ENCODE measurements around the gene CA10.

DNA sequence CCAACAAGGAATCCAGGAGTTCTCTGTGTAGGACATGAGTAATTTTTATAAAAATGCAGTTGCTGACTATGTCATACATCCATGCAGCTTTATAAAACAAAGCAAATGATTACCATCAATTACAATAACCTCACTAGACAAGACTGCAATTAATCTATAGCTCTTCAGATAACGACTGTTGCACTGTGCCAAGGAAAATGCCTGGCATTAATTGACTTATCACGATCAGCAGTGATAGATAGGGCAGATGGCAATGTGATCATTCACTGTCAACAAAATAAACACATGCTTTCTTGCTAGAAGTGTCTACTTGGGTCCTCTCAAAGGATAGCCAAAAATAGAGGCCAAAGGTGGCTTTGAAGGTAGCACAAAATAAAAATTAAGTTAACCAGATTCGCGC lies 415.0 kb downstream of the CA10 start:
- TF ChIP-seq, protein P1, sequence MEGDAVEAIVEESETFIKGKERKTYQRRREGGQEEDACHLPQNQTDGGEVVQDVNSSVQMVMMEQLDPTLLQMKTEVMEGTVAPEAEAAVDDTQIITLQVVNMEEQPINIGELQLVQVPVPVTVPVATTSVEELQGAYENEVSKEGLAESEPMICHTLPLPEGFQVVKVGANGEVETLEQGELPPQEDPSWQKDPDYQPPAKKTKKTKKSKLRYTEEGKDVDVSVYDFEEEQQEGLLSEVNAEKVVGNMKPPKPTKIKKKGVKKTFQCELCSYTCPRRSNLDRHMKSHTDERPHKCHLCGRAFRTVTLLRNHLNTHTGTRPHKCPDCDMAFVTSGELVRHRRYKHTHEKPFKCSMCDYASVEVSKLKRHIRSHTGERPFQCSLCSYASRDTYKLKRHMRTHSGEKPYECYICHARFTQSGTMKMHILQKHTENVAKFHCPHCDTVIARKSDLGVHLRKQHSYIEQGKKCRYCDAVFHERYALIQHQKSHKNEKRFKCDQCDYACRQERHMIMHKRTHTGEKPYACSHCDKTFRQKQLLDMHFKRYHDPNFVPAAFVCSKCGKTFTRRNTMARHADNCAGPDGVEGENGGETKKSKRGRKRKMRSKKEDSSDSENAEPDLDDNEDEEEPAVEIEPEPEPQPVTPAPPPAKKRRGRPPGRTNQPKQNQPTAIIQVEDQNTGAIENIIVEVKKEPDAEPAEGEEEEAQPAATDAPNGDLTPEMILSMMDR (IDR thresholded peaks at IDR 0.05; ENCODE audit: insufficient read depth, low read length), result no peak
- TF ChIP-seq POLR2AphosphoS5 (IDR thresholded peaks at IDR 0.05; ENCODE audit: low read depth), result no peak
- TF ChIP-seq, protein P2, sequence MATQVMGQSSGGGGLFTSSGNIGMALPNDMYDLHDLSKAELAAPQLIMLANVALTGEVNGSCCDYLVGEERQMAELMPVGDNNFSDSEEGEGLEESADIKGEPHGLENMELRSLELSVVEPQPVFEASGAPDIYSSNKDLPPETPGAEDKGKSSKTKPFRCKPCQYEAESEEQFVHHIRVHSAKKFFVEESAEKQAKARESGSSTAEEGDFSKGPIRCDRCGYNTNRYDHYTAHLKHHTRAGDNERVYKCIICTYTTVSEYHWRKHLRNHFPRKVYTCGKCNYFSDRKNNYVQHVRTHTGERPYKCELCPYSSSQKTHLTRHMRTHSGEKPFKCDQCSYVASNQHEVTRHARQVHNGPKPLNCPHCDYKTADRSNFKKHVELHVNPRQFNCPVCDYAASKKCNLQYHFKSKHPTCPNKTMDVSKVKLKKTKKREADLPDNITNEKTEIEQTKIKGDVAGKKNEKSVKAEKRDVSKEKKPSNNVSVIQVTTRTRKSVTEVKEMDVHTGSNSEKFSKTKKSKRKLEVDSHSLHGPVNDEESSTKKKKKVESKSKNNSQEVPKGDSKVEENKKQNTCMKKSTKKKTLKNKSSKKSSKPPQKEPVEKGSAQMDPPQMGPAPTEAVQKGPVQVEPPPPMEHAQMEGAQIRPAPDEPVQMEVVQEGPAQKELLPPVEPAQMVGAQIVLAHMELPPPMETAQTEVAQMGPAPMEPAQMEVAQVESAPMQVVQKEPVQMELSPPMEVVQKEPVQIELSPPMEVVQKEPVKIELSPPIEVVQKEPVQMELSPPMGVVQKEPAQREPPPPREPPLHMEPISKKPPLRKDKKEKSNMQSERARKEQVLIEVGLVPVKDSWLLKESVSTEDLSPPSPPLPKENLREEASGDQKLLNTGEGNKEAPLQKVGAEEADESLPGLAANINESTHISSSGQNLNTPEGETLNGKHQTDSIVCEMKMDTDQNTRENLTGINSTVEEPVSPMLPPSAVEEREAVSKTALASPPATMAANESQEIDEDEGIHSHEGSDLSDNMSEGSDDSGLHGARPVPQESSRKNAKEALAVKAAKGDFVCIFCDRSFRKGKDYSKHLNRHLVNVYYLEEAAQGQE (IDR thresholded peaks at IDR 0.05; ENCODE audit: insufficient replicate concordance, low read depth), result no peak

All from HL-60 (cell line).